Neural crest cell (in vitro differentiated cells): ENCODE data around the gene GIMAP6. TPM values are rescaled to one million over a fixed set of nuclear protein-coding genes. Genes with fewer than 3 reads are reported as not detected.
"Not testable (repeated sequence)": the region's sequence is repeated elsewhere in the genome, so short reads cannot be mapped to it uniquely, and the experiment has no call there.

ENCODE experiments used
- DNase-seq: peaks from one replicate; pipeline ENCODE4 v3.0.0; 2021; ENCODE audit warnings: low read depth, mixed read lengths, low spot score
- H3K27ac Mint-ChIP-seq: one replicate; pipeline ENCODE4 v1.8.0; 2021; ENCODE audit warnings: mild to moderate bottlenecking, mixed read lengths; ENCODE audit not compliant: unreplicated experiment
- H3K27me3 Mint-ChIP-seq: 2 replicates; pipeline ENCODE4 v1.8.0; 2021; ENCODE audit warnings: low read depth, mild to moderate bottlenecking, mixed read lengths
- H3K36me3 Mint-ChIP-seq: 2 replicates; pipeline ENCODE4 v1.8.0; 2021; ENCODE audit warnings: low read depth, mild to moderate bottlenecking, mixed read lengths
- H3K4me1 Mint-ChIP-seq: 2 replicates; pipeline ENCODE4 v1.8.0; 2021; ENCODE audit warnings: mixed read lengths
- H3K4me3 Mint-ChIP-seq: one replicate; pipeline ENCODE4 v1.8.0; 2021; ENCODE audit warnings: mild to moderate bottlenecking, mixed read lengths
- H3K9me3 Mint-ChIP-seq: 2 replicates; pipeline ENCODE4 v1.8.0; 2021; ENCODE audit warnings: mixed read lengths
- total RNA-seq: library from RNA; stranded (reverse); gene quantifications from 2 replicates; pipeline ENCODE4 v1.2.1, GENCODE V29; 2021
- TF ChIP-seq, protein P1 (sequence below): fragments of 200-600 bp; sonication (generic); conservative IDR thresholded peaks from 2 replicates; pipeline ENCODE4 v1.5.0; 2021; ENCODE audit warnings: antibody characterized with exemption, mild to moderate bottlenecking

GIMAP6 gene
- total RNA-seq, 1 donor from 2014 or later: not detected

DNA sequence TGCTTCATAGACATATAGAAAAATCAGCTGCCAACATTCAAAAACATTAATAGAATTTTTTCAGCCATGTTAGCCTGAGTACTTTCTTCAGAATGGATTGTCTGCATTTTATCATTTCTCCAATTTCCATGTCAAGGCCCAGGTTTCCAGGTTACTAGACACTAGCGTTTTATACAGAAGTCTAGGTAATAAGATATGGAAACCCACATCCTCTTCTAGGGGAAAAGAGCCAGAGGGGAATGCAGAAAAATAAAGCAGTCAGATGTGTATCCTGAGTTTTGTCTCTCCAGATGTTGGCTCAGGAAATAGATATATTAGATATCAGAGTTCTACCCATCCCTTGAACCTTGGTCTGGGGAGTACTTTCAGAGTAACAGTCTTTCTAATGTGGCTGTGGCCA, 44.6 kb downstream of the GIMAP6 start:
- Mint-ChIP-seq H3K27me3 (peaks cover 40% of the 10 kb centered on the region), H3K4me3 (no peak overlapping the region), H3K9me3 (peaks cover 7% of the 10 kb centered on the region), H3K4me1 (no peaks in the 10 kb centered on the region), H3K36me3 (no peaks in the 10 kb centered on the region), H3K27ac (no peak overlapping the region)
- DNase-seq: no peak
- TF ChIP-seq, protein P1, sequence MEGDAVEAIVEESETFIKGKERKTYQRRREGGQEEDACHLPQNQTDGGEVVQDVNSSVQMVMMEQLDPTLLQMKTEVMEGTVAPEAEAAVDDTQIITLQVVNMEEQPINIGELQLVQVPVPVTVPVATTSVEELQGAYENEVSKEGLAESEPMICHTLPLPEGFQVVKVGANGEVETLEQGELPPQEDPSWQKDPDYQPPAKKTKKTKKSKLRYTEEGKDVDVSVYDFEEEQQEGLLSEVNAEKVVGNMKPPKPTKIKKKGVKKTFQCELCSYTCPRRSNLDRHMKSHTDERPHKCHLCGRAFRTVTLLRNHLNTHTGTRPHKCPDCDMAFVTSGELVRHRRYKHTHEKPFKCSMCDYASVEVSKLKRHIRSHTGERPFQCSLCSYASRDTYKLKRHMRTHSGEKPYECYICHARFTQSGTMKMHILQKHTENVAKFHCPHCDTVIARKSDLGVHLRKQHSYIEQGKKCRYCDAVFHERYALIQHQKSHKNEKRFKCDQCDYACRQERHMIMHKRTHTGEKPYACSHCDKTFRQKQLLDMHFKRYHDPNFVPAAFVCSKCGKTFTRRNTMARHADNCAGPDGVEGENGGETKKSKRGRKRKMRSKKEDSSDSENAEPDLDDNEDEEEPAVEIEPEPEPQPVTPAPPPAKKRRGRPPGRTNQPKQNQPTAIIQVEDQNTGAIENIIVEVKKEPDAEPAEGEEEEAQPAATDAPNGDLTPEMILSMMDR: no peak

DNA sequence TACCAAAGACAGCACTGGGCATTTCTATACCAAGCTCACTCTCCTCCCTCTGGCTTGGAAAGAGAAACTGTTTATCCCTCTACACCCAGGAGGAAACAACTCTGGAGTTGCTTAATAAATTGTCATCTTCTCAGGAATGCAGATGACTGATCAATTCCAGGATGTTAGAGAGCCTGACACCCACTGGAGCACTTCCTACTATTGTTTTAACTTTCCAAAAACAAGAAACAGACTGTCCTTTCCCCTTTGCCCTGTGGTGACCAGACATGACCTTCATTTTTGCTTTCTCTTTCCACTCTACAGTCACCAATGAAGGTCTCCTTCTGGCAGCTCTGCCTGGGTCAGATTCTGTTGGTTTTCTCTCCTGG, 45.4 kb downstream of the GIMAP6 start:
- Mint-ChIP-seq H3K36me3 (no peaks in the 10 kb centered on the region), H3K4me3 (no peak overlapping the region), H3K27me3 (peaks cover 42% of the 10 kb centered on the region), H3K9me3 (peaks cover 3% of the 10 kb centered on the region), H3K27ac (no peak overlapping the region), H3K4me1 (no peaks in the 10 kb centered on the region)
- DNase-seq: no peak
- TF ChIP-seq, protein P1: no peak

DNA sequence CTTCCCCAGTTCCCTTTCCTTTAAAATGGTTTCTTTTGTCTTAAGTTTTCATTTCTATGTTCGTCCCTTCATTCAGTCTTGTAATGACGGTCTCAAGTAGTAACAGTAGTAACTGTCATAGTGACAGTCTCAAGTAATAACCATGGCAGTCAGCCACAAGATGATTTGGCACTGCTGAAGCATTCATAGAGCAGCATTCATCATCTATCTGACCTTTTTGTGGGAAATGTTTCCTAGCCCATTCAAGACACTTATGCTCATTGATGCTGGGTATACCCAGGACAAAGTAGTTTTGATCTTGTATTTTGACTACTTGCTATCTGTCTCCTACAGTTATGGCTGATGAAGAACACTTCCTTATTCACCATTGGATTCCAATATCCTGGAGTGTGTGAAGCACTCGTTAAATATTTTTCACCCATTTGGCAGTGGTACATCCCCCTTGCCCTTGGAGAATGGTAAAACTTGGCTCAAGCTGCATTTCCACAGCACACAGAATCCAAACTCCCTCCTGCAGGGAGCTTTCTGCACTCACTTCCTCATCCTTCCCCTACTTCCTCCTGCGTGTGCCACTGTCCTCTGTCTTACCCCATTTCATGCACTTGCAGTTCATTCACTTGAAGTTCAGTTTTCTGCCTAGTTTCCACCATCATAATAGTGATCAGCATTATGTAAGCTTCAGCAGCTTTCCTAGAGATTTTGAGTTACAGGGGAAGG, 46.0 kb downstream of the GIMAP6 start:
- TF ChIP-seq, protein P1: no peak

DNA sequence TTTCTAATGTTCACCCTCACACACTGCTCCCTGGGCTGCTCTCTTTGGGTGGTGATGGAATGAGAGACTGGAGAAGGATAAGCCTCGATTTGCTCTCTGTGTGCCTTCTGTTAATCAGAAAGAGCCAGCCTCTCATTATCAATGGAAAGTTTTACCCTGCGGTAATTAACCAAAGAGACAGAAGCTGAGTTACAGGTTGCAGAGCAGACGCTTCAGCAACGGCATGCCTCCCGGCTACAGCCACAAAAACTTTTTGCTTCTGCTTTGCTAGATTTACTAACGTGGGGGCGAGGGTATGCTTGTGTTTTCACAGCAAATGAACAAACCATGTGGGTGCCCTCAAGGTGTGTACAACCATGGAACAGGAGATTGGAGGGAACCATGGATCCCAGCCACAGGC, 47.0 kb downstream of the GIMAP6 start:
- no peak overlapping the region for H3K27ac Mint-ChIP-seq
- no peaks in the 10 kb centered on the region for H3K9me3 Mint-ChIP-seq
- TF ChIP-seq, protein P1: no peak
- H3K4me3 Mint-ChIP-seq: no peak overlapping the region
- H3K27me3 Mint-ChIP-seq: peaks cover 37% of the 10 kb centered on the region
- no peak for DNase-seq
- H3K36me3 Mint-ChIP-seq: no peaks in the 10 kb centered on the region
- no peaks in the 10 kb centered on the region for H3K4me1 Mint-ChIP-seq

More for the DNA sequence above, 46.0 kb downstream of the GIMAP6 start:
- no peak for DNase-seq
- Mint-ChIP-seq H3K27ac (no peak overlapping the region), H3K36me3 (no peaks in the 10 kb centered on the region), H3K27me3 (peaks cover 42% of the 10 kb centered on the region), H3K4me3 (no peak overlapping the region), H3K4me1 (no peaks in the 10 kb centered on the region), H3K9me3 (no peaks in the 10 kb centered on the region)

DNA sequence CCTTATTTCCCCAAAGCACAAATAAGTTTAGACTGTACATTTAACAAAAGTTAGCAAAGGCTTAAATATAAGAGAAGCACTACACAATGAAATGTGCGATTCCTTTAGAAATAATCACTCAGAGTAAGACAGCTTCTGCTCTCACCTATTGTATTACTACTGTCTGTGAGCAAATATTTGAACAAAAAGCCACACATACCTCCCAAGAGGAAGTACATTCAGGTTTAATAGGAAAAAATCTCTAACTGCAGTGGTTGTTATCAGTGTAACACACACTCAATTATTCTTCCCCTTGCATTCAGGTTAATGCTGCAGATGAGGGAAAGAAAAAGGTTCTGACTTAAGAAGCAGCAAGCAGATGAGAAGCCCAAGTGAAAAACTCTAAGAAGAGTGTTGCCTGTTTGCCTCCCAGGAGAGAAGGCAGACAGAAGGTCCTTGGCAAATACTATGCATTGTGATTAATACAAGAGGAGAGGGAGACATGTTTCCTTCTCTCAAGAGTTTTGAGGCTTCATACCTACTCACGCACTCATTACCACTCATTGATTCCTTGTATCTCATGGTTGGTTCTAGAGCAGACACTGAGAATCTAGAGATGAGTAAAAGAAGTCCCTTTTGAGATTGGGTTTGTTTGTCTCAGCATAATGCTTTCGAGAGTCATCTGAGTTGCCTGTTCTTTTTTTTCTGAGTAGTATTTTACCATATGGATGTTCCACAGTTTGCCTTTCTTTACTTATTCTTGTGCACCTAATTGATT, 51.4 kb downstream of the GIMAP6 start:
- Mint-ChIP-seq H3K27ac (no peak overlapping the region), H3K27me3 (peaks cover 45% of the 10 kb centered on the region), H3K4me1 (no peaks in the 10 kb centered on the region), H3K4me3 (no peak overlapping the region), H3K36me3 (no peaks in the 10 kb centered on the region), H3K9me3 (no peaks in the 10 kb centered on the region)
- TF ChIP-seq, protein P1: no peak
- DNase-seq: no peak

DNA sequence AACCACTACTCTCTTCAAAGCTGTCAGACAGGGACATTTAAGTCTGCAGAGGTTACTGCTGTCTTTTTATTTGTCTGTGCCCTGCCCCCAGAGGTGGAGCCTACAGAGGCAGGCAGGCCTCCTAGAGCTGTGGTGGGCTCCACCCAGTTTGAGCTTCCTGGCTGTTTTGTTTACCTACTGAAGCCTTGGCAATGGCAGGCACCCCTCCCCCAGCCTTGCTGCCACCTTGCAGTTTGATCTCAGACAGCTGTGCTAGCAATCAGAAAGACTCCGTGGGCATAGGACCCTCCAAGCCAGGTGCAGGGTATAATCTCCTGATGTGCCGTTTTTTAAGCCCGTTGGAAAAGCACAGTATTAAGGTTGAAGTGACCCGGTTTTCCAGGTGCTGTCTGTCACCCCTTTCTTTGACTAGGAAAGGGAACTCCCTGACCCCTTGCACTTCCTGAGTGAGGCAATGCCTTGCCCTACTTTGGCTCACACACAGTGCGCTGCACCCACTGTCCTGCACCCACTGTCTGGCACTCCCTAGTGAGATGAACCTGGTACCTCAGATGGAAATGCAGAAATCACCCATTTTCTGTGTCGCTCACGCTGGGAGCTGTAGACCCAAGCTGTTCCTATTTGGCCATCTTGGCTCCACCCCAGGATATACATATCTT, 52.1 kb downstream of the GIMAP6 start:
- H3K4me3 Mint-ChIP-seq, H3K9me3 Mint-ChIP-seq, DNase-seq, H3K27ac Mint-ChIP-seq, H3K4me1 Mint-ChIP-seq, H3K36me3 Mint-ChIP-seq: not testable (repeated sequence)
- peaks cover 45% of the 10 kb centered on the region for H3K27me3 Mint-ChIP-seq
